ENCODE measurements around the gene CX3CL1.
"Not testable (repeated sequence)": the region's sequence is repeated elsewhere in the genome, so short reads cannot be mapped to it uniquely, and the experiment has no call there.

CX3CL1 gene

GRCh38 chr16:57386381-57386951 lies 14.2 kb downstream of the CX3CL1 start:
- Mint-ChIP-seq H3K36me3 (no peaks in the 10 kb centered on the region), H3K9me3 (no peaks in the 10 kb centered on the region), H3K4me3 (no peak overlapping the region), H3K4me1 (no peaks in the 10 kb centered on the region), H3K27me3 (no peaks in the 10 kb centered on the region), H3K27ac (no peak overlapping the region)

GRCh38 chr16:57387598-57388354 lies 15.5 kb downstream of the CX3CL1 start:
- no peaks in the 10 kb centered on the region for H3K36me3 Mint-ChIP-seq
- H3K27me3 Mint-ChIP-seq, result no peaks in the 10 kb centered on the region
- H3K9me3 Mint-ChIP-seq, result no peaks in the 10 kb centered on the region
- no peak overlapping the region for H3K4me3 Mint-ChIP-seq
- no peak overlapping the region for H3K27ac Mint-ChIP-seq
- H3K4me1 Mint-ChIP-seq, result no peaks in the 10 kb centered on the region

- Mint-ChIP-seq H3K36me3 (no peaks in the 10 kb centered on the region), H3K4me1 (no peaks in the 10 kb centered on the region)
Measured at GRCh38 chr16:57388359-57389086, 16.2 kb downstream of the CX3CL1 start.

GRCh38 chr16:57389087-57389468 lies 16.8 kb downstream of the CX3CL1 start:
- Mint-ChIP-seq H3K4me1 (no peaks in the 10 kb centered on the region), H3K36me3 (no peaks in the 10 kb centered on the region), H3K4me3 (no peak overlapping the region), H3K9me3 (no peaks in the 10 kb centered on the region), H3K27me3 (no peaks in the 10 kb centered on the region), H3K27ac (no peak overlapping the region)

More at GRCh38 chr16:57388359-57389086, 16.2 kb downstream of the CX3CL1 start:
- Mint-ChIP-seq H3K4me3 (no peak overlapping the region), H3K27ac (no peak overlapping the region), H3K27me3 (no peaks in the 10 kb centered on the region), H3K9me3 (no peaks in the 10 kb centered on the region)

- Mint-ChIP-seq H3K27me3 (no peaks in the 10 kb centered on the region), H3K9me3 (no peaks in the 10 kb centered on the region), H3K4me3 (no peak overlapping the region), H3K36me3 (no peaks in the 10 kb centered on the region), H3K4me1 (no peaks in the 10 kb centered on the region), H3K27ac (no peak overlapping the region)
Measured at GRCh38 chr16:57390636-57391295, 18.5 kb downstream of the CX3CL1 start.

GRCh38 chr16:57391300-57391699 lies 19.0 kb downstream of the CX3CL1 start:
- no peaks in the 10 kb centered on the region for H3K27me3 Mint-ChIP-seq
- H3K27ac Mint-ChIP-seq, result no peak overlapping the region
- H3K4me3 Mint-ChIP-seq, result no peak overlapping the region
- no peaks in the 10 kb centered on the region for H3K4me1 Mint-ChIP-seq
- H3K36me3 Mint-ChIP-seq, result no peaks in the 10 kb centered on the region
- no peaks in the 10 kb centered on the region for H3K9me3 Mint-ChIP-seq

- H3K27ac Mint-ChIP-seq, result no peak overlapping the region
- no peaks in the 10 kb centered on the region for H3K9me3 Mint-ChIP-seq
- no peak overlapping the region for H3K4me3 Mint-ChIP-seq
- no peaks in the 10 kb centered on the region for H3K27me3 Mint-ChIP-seq
- no peaks in the 10 kb centered on the region for H3K36me3 Mint-ChIP-seq
- no peaks in the 10 kb centered on the region for H3K4me1 Mint-ChIP-seq
Measured at GRCh38 chr16:57391708-57392107, 19.4 kb downstream of the CX3CL1 start.

- Mint-ChIP-seq H3K27ac (no peak overlapping the region), H3K27me3 (no peaks in the 10 kb centered on the region), H3K9me3 (no peaks in the 10 kb centered on the region), H3K4me3 (no peak overlapping the region), H3K36me3 (no peaks in the 10 kb centered on the region), H3K4me1 (no peaks in the 10 kb centered on the region)
Measured at GRCh38 chr16:57392694-57393093, 20.4 kb downstream of the CX3CL1 start.

- no peak overlapping the region for H3K4me3 Mint-ChIP-seq
- no peak overlapping the region for H3K27ac Mint-ChIP-seq
- no peaks in the 10 kb centered on the region for H3K36me3 Mint-ChIP-seq
- H3K9me3 Mint-ChIP-seq, result no peaks in the 10 kb centered on the region
- no peaks in the 10 kb centered on the region for H3K27me3 Mint-ChIP-seq
- H3K4me1 Mint-ChIP-seq, result no peaks in the 10 kb centered on the region
Measured at GRCh38 chr16:57394444-57394843, 22.2 kb downstream of the CX3CL1 start.

GRCh38 chr16:57395026-57395425 lies 22.7 kb downstream of the CX3CL1 start:
- no peak overlapping the region for H3K27ac Mint-ChIP-seq
- no peaks in the 10 kb centered on the region for H3K9me3 Mint-ChIP-seq
- H3K4me3 Mint-ChIP-seq, result no peak overlapping the region
- no peaks in the 10 kb centered on the region for H3K27me3 Mint-ChIP-seq
- no peaks in the 10 kb centered on the region for H3K36me3 Mint-ChIP-seq
- no peaks in the 10 kb centered on the region for H3K4me1 Mint-ChIP-seq

- Mint-ChIP-seq H3K36me3 (no peaks in the 10 kb centered on the region), H3K27ac (no peak overlapping the region), H3K9me3 (no peaks in the 10 kb centered on the region), H3K4me1 (no peaks in the 10 kb centered on the region), H3K4me3 (no peak overlapping the region), H3K27me3 (no peaks in the 10 kb centered on the region)
Measured at GRCh38 chr16:57396786-57397185, 24.5 kb downstream of the CX3CL1 start.

- not testable (repeated sequence) for H3K27ac Mint-ChIP-seq, H3K9me3 Mint-ChIP-seq, H3K4me1 Mint-ChIP-seq, H3K27me3 Mint-ChIP-seq, H3K4me3 Mint-ChIP-seq, H3K36me3 Mint-ChIP-seq
Measured at GRCh38 chr16:57397493-57397892, 25.2 kb downstream of the CX3CL1 start.

GRCh38 chr16:57401943-57402640 lies 29.8 kb downstream of the CX3CL1 start:
- Mint-ChIP-seq H3K27me3 (no peaks in the 10 kb centered on the region), H3K9me3 (no peaks in the 10 kb centered on the region), H3K4me1 (no peaks in the 10 kb centered on the region), H3K27ac (no peak overlapping the region), H3K4me3 (no peak overlapping the region), H3K36me3 (no peaks in the 10 kb centered on the region)

- no peaks in the 10 kb centered on the region for H3K4me1 Mint-ChIP-seq
Measured at GRCh38 chr16:57403965-57404817, 31.9 kb downstream of the CX3CL1 start, which contains the start of gene CCL17. Gene CCL17 (plus strand): TSS chr16:57404767. CDS start chr16:57413933, 9,166 bp downstream.

More at GRCh38 chr16:57403965-57404817, 31.9 kb downstream of the CX3CL1 start, which contains the start of gene CCL17:
- no peak within 1 kb of the TSS for H3K4me3 Mint-ChIP-seq
- H3K9me3 Mint-ChIP-seq, result no peaks in the 10 kb centered on the region
- H3K27ac Mint-ChIP-seq, result peak within 1 kb of the TSS; percentile 8
- no peaks in the 10 kb centered on the region for H3K27me3 Mint-ChIP-seq
- H3K36me3 Mint-ChIP-seq, result no peaks in the 10 kb centered on the region
